Amygdala (tissue), 56 donors: Measurements from ENCODE around the gene HPSE2.
"Not testable (repeated sequence)": the region's sequence is repeated elsewhere in the genome, so short reads cannot be mapped to it uniquely, and the experiment has no call there.

Experiments
- DNase-seq, 56 donors: peaks; one replicate each; lab custom pipeline; 2025; lab: John Stamatoyannopoulos, UW

Gene HPSE2

DNA sequence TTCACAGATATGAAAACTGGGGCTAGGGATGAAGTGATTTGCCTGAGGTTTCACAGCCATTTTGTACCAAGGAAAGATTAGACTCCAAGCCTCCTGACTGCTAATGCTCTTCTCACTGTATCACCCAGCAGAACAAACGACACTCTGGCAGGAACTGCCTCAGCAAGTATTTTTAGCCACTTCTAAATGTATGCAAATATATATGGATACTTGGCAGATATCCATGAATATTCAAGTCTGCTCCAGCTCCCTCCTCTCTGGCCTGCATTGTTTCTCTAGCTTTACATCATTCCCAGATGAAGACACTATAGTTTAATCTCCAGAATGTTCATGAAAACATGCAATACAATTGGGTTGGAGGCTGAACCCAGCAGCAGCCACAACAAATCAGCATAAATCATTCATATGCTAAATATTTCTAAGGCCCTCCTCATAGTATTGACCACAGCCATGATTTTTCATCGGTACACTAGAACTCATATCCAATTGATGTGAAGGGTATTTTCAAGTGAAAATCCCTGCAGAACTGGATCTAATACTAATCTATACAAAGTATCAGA is 65.5 kb downstream of the HPSE2 start:
- DNase-seq = no peak

DNA sequence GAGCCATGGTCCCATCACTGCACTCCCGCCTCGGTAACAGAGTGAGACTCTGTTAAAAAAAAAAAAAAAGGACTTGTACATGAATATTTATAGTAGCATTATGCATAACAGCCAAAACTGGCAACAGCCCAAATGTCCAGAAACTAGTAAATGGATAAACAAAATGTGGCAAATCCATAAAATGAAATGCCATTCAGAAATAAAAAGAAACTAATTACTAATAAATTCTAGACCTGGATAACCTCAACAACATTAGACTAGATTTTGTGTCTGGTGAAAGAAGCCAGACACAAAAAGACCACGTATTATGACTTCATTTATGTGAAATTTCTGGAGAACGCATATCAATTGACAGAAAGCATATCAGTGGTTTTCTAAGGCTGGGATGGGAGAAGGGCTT is 74.5 kb downstream of the HPSE2 start:
- no peak for DNase-seq

DNA sequence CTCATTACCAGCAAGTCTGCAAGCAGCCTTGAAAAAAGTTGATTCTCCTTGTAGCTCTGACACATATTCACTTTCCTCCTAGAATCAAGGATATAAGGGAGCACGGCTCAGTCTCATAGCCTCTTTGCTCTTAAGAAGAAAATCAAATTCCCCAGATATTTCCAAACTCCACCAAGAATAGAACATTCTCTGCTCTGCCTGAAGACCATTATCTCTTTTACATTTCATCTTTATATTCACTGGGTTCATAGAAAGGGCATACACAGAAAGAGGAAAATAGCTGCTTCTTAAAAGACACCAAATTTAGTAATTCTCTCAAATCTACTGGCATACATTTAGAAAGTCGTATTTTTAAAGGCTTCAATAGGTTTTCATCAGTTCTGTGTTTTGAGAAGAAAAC is 92.0 kb downstream of the HPSE2 start:
- DNase-seq = no peak

- DNase-seq = no peak
Observed at GRCh38 chr10:99143011-99143410, 92.6 kb downstream of the HPSE2 start.

DNA sequence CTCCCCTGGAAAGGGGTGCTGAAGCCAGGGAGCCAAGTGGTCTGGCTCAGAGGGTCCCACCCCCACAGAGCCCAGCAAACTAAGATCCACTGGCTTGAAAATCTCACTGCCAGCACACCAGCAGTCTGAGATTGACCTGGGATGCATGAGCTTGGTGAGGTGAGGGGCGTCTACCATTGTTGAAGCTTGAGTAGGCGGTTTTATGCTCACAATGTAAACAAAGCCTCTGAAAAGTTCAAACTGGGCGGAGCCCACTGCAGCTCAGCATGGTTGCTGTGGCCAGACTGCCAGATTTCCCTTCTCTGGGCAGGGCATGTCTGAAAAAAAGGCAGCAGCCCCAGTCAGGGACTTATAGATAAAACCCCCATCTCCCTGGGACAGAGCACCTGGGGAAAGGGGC is 102.8 kb downstream of the HPSE2 start:
- not testable (repeated sequence) for DNase-seq

DNA sequence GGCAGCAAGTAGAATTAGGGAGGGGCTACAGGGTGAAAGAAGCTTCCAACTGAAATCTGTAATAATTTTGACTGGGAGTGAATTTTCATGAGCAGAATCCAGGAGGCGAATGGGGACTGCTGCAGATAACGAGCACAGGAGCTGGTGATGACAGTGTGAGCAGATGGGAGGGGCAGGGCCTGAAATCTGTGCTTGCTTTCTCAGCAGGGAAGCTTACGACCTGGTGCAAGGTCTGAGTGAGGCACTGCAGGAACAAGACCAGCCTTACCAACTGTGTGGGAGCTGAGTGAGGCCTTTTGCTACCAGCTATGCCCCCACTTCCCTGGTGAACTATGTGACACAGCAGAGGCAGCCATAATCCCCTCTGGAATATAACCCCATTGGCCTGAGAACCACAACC is 109.8 kb downstream of the HPSE2 start:
- no peak for DNase-seq

- DNase-seq = no peak
Observed at GRCh38 chr10:99124376-99124775, 111.3 kb downstream of the HPSE2 start.

- no peak for DNase-seq
Observed at GRCh38 chr10:99123851-99124250, 111.8 kb downstream of the HPSE2 start.

DNA sequence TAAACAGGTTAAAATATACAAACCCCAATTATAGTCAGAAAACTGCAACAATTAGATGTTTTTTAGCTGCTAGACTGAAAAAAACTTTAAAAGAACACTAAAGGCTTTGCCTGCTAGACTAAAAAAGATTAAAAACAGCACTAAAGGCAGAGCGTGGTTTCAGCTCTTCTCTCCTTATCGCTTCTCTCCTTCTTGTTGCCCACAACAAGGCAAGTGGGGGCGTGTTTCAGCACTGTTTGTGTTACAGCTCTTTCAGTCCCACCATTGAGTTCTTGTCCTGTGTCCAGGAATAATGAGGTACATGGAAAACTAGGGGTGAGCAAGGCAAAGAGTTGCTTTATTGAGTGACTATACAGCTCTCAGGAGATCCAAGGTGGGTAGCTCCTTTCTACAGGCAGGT is 112.3 kb downstream of the HPSE2 start:
- DNase-seq = no peak

DNA sequence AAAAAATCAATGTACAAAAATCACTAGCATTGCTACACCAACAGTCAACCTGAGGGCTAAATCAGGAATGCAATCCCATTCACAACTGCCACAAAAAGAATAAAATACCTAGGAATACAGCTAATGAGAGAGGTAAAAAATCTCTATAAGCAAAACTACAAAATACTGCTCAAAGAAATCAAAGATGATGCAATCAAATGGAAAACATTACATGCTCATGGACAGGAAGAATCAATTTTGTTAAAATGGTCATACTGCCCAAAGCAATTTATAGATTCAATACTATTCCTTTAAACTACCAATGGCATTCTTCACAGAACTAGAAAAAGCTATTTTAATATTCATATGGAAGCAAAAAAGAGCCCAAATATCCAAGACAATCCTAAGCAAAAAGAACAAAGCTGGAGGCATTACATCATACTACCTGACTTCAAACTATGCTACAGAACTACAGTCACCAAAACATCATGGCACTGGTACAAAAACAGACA is 116.3 kb downstream of the HPSE2 start:
- DNase-seq = no peak

DNA sequence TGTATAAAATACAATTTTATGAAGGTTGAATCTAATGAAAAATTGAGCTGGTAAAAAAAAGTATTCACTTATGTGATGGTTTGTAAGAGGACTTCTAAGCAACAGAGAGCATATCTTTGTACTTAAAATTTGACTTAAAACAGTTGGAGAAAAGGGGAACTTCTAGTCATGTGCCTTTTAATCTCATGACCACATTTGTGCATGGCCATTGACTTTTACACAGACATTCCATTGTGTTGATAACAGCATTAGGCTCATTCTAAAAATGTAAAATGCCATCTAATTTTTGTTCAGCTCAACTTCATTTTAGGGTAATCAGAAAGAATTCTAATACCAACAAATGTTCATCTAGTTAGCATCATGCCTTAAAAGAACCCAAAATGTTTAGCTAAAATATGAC is 119.9 kb downstream of the HPSE2 start:
- no peak for DNase-seq

- DNase-seq = no peak
Observed at GRCh38 chr10:99085358-99085757, 150.3 kb downstream of the HPSE2 start.

DNA sequence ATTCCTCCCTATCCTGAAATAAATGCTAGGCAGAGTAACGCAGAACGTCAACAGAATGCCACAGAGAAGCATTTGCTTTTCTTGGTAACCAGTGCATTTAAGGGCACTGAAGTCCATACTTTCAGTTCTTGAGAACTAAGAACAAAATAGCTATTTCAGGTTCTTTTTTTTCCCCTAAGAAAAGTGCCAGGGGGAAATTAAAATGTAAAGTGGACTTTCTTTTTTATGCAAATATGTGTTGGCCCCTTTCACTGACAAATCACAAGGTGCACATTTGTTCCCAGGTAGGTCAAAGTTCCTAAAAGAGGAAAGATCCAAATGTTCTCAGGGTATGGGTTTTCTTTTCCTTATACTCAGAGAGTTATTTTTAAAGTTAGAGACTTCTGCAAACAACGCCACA is 151.5 kb downstream of the HPSE2 start:
- DNase-seq = peak in 2 of 56 donors; percentile 2 to 4

- DNase-seq = no peak
Observed at GRCh38 chr10:99080275-99080945, 155.2 kb downstream of the HPSE2 start.

- DNase-seq = no peak
Observed at GRCh38 chr10:99062591-99062990, 173.1 kb downstream of the HPSE2 start.

- DNase-seq = no peak
Observed at GRCh38 chr10:99058762-99059161, 176.9 kb downstream of the HPSE2 start.

DNA sequence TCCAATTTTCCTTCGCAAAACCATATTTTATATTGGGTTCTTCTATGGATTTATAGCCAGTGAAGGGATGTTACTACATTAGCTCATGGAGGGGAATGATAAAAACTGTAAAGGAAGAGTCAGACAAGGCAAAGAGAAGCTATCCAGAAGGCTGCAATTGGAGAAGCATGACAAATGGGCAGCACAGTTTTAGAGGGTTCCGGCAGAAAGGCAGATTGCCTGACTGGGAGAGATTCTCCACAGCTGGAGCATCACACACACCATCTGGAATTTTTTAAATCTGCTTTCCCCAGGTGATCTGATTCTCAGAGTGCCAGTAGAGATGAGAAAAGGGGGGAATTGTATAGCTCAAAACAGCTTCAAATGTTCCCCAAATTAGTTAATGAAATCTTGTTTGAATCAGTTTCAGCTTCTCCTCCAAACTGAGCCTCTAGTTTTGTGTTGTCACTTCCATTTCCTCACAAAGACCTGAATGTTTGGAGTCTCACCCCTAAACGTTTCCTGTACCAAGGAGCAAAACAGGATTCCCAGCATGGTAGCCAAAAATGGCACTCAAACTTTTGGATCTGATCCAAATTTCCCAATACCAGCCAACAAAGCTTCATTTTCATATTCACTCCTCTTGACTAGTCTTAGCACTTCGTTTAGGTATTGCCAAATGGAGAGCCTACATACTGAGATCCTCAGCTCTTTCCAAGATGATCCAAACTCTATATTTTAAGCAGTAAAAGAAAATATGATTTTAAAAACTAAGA is 177.5 kb downstream of the HPSE2 start:
- DNase-seq = no peak

GRCh38 chr10:99045671-99046070 is 190.0 kb downstream of the HPSE2 start:
- DNase-seq = no peak

DNA sequence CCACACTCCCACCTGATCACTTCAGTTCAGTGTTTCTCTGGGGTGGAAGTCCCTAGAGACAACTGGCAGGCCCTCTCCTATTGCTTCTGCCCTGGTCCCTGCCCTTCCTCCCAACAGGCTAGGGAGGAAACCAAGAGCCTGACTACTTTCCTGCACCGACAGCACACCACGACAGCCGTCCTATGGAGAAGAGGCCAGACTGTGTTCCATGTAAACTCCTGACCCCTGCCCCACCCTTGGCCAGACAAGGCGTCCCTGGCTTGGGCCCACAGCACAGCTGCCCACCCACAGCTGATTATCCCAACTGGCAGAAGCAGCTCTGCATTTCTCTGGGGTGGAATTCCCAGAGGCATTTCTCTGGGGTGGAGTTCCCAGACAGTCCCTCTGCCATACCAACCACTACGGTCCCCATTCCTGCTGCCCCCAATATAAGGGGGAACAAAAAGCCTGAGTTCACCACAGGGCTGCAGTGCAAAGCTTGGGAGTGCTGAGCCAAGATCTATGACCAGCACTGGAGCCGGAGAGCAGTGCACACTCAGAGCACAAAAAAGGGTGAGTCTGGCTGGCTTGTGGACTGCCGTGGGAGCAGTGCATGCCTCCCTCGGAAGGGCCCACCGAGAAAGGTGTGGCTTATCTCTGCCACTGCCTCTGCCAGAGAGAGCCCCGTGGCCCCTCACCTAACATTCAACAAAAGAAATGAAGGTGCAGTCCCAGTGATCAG is 193.4 kb downstream of the HPSE2 start:
- no peak for DNase-seq

DNA sequence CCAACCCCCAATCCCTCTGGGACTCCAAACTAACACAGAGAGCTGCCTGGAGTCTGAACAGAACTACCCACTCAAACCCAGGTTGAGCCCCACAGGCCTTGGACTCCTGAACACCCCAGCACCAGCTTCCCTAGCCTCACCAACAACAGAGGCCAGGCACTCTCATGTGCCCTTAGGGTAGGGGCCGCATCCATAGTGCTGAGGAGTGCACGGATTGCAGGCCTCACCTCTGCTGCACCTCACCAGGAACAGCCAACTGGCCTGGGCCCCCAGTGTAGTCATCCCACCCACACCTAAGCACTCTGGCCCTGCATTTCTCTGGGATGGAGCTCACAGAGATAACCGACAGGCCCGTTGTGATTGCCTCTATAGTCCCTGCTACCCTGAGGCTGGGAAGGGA is 194.2 kb downstream of the HPSE2 start:
- DNase-seq = no peak

DNA sequence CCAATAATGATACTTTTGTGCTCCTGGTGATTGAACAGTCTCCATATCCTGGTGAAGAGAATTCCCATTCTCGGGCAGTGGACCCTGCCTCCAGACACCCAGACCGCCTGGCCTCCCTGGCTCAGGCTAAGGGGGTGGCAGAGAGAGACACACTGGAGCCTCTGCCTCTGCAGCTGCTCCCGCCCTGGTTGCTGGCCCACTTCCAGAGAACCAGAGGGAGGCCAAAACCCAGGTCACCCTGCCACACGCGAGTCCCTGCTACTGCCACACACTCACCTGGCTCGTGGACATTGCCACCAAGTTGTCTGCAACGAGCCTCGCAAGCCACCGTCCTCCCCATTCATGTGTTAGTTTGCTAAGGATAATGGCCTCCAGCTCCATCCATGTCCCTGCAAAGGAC is 221.8 kb downstream of the HPSE2 start:
- no peak for DNase-seq
